IMR-90 (cell line): ENCODE results near the gene NPFF. TPM values are rescaled to one million over a fixed set of nuclear protein-coding genes. Genes with fewer than 3 reads are reported as not detected.

Experiments
- ATAC-seq: fragments of 200-7000 bp; cut with Tn5 transposase; 2 replicates; pipeline ENCODE4 v1.9.1; 2020; ENCODE audit warnings: low read depth, mild to moderate bottlenecking, moderate library complexity
- BruUV-seq: library from RNA; stranded (reverse); fragments of 400-500 nt; replicated peaks from 2 replicates; lab custom pipeline; 2021; lab: Mats Ljungman, UMichigan
- CTCF ChIA-PET: fragments of 300-600 bp; formaldehyde crosslinking; extraction: SDS; loops from one replicate; lab custom pipeline; 2021; ENCODE audit warnings: antibody characterized with exemption; lab: Yijun Ruan, JAX
- POLR2A ChIA-PET: fragments of 300-600 bp; sonication (Branson Sonifier 250); formaldehyde crosslinking; loops from one replicate; lab custom pipeline; 2022; ENCODE audit warnings: antibody characterized with exemption; ENCODE audit not compliant: unreplicated experiment; lab: Charles Lee
- DNase-seq: peaks from one replicate; pipeline ENCODE4 v3.0.0; 2013
- H2AFZ ChIP-seq: replicated peaks from 2 replicates; pipeline ENCODE3; 2013; ENCODE audit warnings: low read length, mild to moderate bottlenecking; ENCODE audit not compliant: poor library complexity
- H2AK5ac ChIP-seq: 2 replicates; pipeline ENCODE4 v1.6.1; 2013; ENCODE audit warnings: low read depth, low read length, inconsistent platforms
- H2AK9ac ChIP-seq: replicated peaks from 2 replicates; pipeline ENCODE3; 2013; ENCODE audit warnings: mild to moderate bottlenecking, low read depth, low read length, moderate library complexity; ENCODE audit not compliant: poor library complexity
- H2BK120ac ChIP-seq: 2 replicates; pipeline ENCODE4 v1.6.1; 2013; ENCODE audit warnings: low read depth, low read length, inconsistent platforms
- H2BK15ac ChIP-seq: 3 replicates; pipeline ENCODE4 v1.6.1; 2013; ENCODE audit warnings: low read depth, low read length, inconsistent platforms
- H2BK20ac ChIP-seq: 2 replicates; pipeline ENCODE4 v1.6.1; 2013; ENCODE audit warnings: low read depth, mild to moderate bottlenecking, inconsistent platforms, low read length, moderate library complexity
- H2BK5ac ChIP-seq: 2 replicates; pipeline ENCODE4 v1.6.1; 2013; ENCODE audit warnings: mild to moderate bottlenecking, low read depth, low read length, inconsistent platforms; ENCODE audit not compliant: poor library complexity, severe bottlenecking
- H3K14ac ChIP-seq: replicated peaks from 2 replicates; pipeline ENCODE4 v1.6.1; 2013; ENCODE audit warnings: low read depth, low read length, inconsistent platforms
- H3K18ac ChIP-seq: 2 replicates; pipeline ENCODE4 v1.6.1; 2013; ENCODE audit warnings: low read depth, low read length, control low read depth
- H3K23ac ChIP-seq: 2 replicates; pipeline ENCODE4 v1.6.1; 2013; ENCODE audit warnings: low read depth, low read length, inconsistent platforms
- H3K27ac ChIP-seq: 2 replicates; pipeline ENCODE4 v1.5.1; 2013; ENCODE audit warnings: mild to moderate bottlenecking, control low read depth, low read length; ENCODE audit not compliant: insufficient read depth
- H3K27me3 ChIP-seq: 2 replicates; pipeline ENCODE4 v1.6.1; 2013; ENCODE audit warnings: low read length; ENCODE audit not compliant: control insufficient read depth, insufficient read depth
- H3K36me3 ChIP-seq: 2 replicates; pipeline ENCODE4 v1.6.1; 2013; ENCODE audit warnings: low read length, mixed read lengths; ENCODE audit not compliant: control insufficient read depth, insufficient read depth
- H3K4ac ChIP-seq: 2 replicates; pipeline ENCODE4 v1.6.1; 2013; ENCODE audit warnings: low read depth, low read length, inconsistent platforms
- H3K4me1 ChIP-seq: 2 replicates; pipeline ENCODE4 v1.6.1; 2013; ENCODE audit warnings: low read length, mixed read lengths; ENCODE audit not compliant: control insufficient read depth, insufficient read depth
- H3K4me2 ChIP-seq: 2 replicates; pipeline ENCODE4 v1.6.1; 2013; ENCODE audit warnings: low read depth, mild to moderate bottlenecking, control low read depth, low read length, moderate library complexity
- H3K4me3 ChIP-seq: 2 replicates; pipeline ENCODE4 v1.5.1; 2013; ENCODE audit warnings: low read depth, mild to moderate bottlenecking, control low read depth, low read length, moderate library complexity; ENCODE audit not compliant: insufficient read depth
- H3K56ac ChIP-seq: 2 replicates; pipeline ENCODE4 v1.6.1; 2013; ENCODE audit warnings: low read length, inconsistent platforms; ENCODE audit not compliant: insufficient read depth; ENCODE audit errors: extremely low read depth
- H3K79me1 ChIP-seq, 2 experiments: 2 replicates each; pipeline ENCODE4 v1.6.1; 2013; ENCODE audit warnings: low read length in 2 of 2, inconsistent platforms in 1 of 2, low read depth in 1 of 2
- H3K9ac ChIP-seq: 2 replicates; pipeline ENCODE4 v1.6.1; 2013; ENCODE audit warnings: low read depth, low read length, control low read depth
- H3K9me1 ChIP-seq: 2 replicates; pipeline ENCODE4 v1.6.1; 2013; ENCODE audit warnings: low read length, inconsistent platforms; ENCODE audit not compliant: insufficient read depth
- H3K9me3 ChIP-seq: 2 replicates; pipeline ENCODE4 v1.6.1; 2013; ENCODE audit warnings: low read length; ENCODE audit not compliant: control insufficient read depth, insufficient read depth
- H4K20me1 ChIP-seq: 2 replicates; pipeline ENCODE4 v1.6.1; 2013; ENCODE audit warnings: low read length, inconsistent platforms; ENCODE audit not compliant: insufficient read depth
- H4K5ac ChIP-seq: 2 replicates; pipeline ENCODE4 v1.6.1; 2013; ENCODE audit warnings: mild to moderate bottlenecking, low read depth, low read length, control low read depth
- H4K8ac ChIP-seq, 2 experiments: 2 replicates each; pipeline ENCODE4 v1.6.1; 2013; ENCODE audit warnings: low read depth in 2 of 2, low read length in 2 of 2, control low read depth in 1 of 2, inconsistent platforms in 1 of 2
- H4K91ac ChIP-seq: 2 replicates; pipeline ENCODE4 v1.6.1; 2013; ENCODE audit warnings: low read depth, low read length, inconsistent platforms; ENCODE audit not compliant: insufficient read depth
- BHLHE40 ChIP-seq: fragments of 150-350 bp; IDR thresholded peaks from 2 replicates; pipeline ENCODE4 v1.6.1; 2016; ENCODE audit warnings: mild to moderate bottlenecking, low read depth, low read length
- CEBPB ChIP-seq: IDR thresholded peaks from 2 replicates; pipeline ENCODE4 v1.6.1; 2012; ENCODE audit warnings: low read depth, low read length, improper control_type of control experiment
- CHD1 ChIP-seq: IDR thresholded peaks from 2 replicates; pipeline ENCODE4 v1.6.1; 2012; ENCODE audit warnings: low read depth, low read length, improper control_type of control experiment
- FOS ChIP-seq: fragments of 150-350 bp; IDR thresholded peaks from 2 replicates; pipeline ENCODE4 v1.6.1; 2016; ENCODE audit warnings: low read depth, low read length
- RAD21 ChIP-seq: IDR thresholded peaks from 2 replicates; pipeline ENCODE4 v1.6.1; 2012; ENCODE audit warnings: low read length, improper control_type of control experiment
- RCOR1 ChIP-seq: IDR thresholded peaks from 2 replicates; pipeline ENCODE4 v1.6.1; 2012; ENCODE audit warnings: mild to moderate bottlenecking, low read length, improper control_type of control experiment; ENCODE audit not compliant: insufficient replicate concordance
- RFX5 ChIP-seq: IDR thresholded peaks from 2 replicates; pipeline ENCODE4 v1.8.0; 2012; ENCODE audit warnings: low read depth, mild to moderate bottlenecking, low read length, moderate library complexity
- WGBS, 2 experiments: methylation state at CpG; one replicate each; pipeline versions ENCODE4 v1.1.5 to v1.1.7; 2013; ENCODE audit warnings: missing lambda C conversion rate in 2 of 2; ENCODE audit not compliant: insufficient read length in 1 of 2; ENCODE audit errors: extremely low coverage in 2 of 2; 5-methylcytosine and 5-hydroxymethylcytosine counted together
- dilution Hi-C: fragments of 300-500 bp; cut with HindIII; formaldehyde crosslinking; loops from one replicate; pipeline ENCODE4 v1.14.3; 2018; ENCODE audit warnings: low sequenced_read_pairs; ENCODE audit not compliant: unreplicated experiment
- in situ Hi-C: fragments of 300-500 bp; cut with MboI; formaldehyde crosslinking; loops from 3 replicates; pipeline ENCODE4 v1.14.3; 2019; ENCODE audit warnings: low sequenced_read_pairs, inconsistent platforms, mixed read lengths
- intact Hi-C: fragments of 100-400 bp; cut with micrococcal nuclease; formaldehyde crosslinking; loops from 2 replicates; pipeline ENCODE4 v1.10.0; 2022
- polyA plus RNA-seq, 3 experiments: library from polyadenylated mRNA; depleted of rRNA; stranded (reverse); fragments of >200 nt; gene quantifications; 2 replicates each; pipeline ENCODE4 v1.2.3, GENCODE V29; 2012; ENCODE audit warnings: low replicate concordance in 1 of 3
- total RNA-seq: library from RNA; depleted of rRNA; stranded (reverse); fragments of >200 nt; gene quantifications from 2 replicates; pipeline ENCODE4 v1.2.3, GENCODE V29; 2012
- TF ChIP-seq, protein P1 (sequence below): conservative IDR thresholded peaks from 2 replicates; pipeline ENCODE4 v1.5.1; 2012; ENCODE audit warnings: mild to moderate bottlenecking, low read depth, low read length, improper control_type of control experiment

Gene NPFF
- total and polyA plus RNA-seq, 2 of the 4 experiments (the other 2 are of a cell fraction), result not detected

DNA sequence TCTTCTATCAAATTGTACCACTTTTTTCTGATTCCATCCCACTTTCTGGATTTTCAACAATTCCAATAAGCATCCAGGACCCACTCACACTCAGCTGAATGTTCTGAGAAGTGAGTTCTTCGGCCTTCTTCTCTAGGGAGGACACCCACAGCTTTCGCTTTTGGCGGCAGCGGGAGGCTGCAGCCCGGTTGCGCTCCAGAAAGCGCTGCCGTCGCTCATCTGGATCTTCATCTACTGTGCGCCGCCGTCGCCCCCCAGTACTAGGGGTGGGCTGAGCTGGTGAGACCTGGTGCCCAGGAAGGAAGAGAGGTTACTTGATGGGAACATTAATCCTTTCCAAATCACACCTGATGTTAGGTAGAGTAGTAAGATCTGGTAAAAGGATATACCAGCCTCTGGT, 17.2 kb upstream of the NPFF start:
- Histone ChIP-seq H2AK5ac (no peak overlapping the region), H3K9me3 (no peaks in the 10 kb centered on the region), H3K4me1 (peaks cover 2% of the 10 kb centered on the region; the same call in 1 of the 2 replicates), H4K20me1 (no peaks in the 10 kb centered on the region; the same call in 1 of the 2 replicates), H2BK15ac (no peak overlapping the region), H3K36me3 (peaks cover 28% of the 10 kb centered on the region), H3K56ac (no peak overlapping the region), H4K5ac (no peak overlapping the region), H3K14ac (no peak overlapping the region), H3K18ac (no peak overlapping the region), H3K9me1 (no peaks in the 10 kb centered on the region), H2BK120ac (no peak overlapping the region), H3K23ac (no peak overlapping the region), H2BK5ac (no peak overlapping the region), H4K91ac (no peak overlapping the region), H3K27me3 (no peaks in the 10 kb centered on the region), H2BK20ac (no peak overlapping the region), H3K27ac (no peak overlapping the region), H3K79me1 (peaks cover 0 to 3% of the 10 kb centered on the region in 2 experiments; a peak in 1 of 4 replicates), H2AFZ (no peak overlapping the region), H3K4me3 (no peak overlapping the region), H3K9ac (no peak overlapping the region), H4K8ac (no peak overlapping the region), H3K4me2 (no peak overlapping the region), H3K4ac (no peak overlapping the region), H2AK9ac (no peak overlapping the region)
- 90% methylated on average over 2 of the region's 13 CpGs; no CpG with 5 or more reads in 1 of the 2 experiments for WGBS, 2 experiments
- TF ChIP-seq RAD21 (no peak), FOS (no peak), CHD1 (no peak), BHLHE40 (no peak), CEBPB (no peak), RFX5 (no peak), RCOR1 (no peak)
- TF ChIP-seq, protein P1, sequence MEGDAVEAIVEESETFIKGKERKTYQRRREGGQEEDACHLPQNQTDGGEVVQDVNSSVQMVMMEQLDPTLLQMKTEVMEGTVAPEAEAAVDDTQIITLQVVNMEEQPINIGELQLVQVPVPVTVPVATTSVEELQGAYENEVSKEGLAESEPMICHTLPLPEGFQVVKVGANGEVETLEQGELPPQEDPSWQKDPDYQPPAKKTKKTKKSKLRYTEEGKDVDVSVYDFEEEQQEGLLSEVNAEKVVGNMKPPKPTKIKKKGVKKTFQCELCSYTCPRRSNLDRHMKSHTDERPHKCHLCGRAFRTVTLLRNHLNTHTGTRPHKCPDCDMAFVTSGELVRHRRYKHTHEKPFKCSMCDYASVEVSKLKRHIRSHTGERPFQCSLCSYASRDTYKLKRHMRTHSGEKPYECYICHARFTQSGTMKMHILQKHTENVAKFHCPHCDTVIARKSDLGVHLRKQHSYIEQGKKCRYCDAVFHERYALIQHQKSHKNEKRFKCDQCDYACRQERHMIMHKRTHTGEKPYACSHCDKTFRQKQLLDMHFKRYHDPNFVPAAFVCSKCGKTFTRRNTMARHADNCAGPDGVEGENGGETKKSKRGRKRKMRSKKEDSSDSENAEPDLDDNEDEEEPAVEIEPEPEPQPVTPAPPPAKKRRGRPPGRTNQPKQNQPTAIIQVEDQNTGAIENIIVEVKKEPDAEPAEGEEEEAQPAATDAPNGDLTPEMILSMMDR, result no peak
- in situ Hi-C loops (no loop called here), dilution Hi-C loops (no loop called here), intact Hi-C loops (no loop called here)
- CTCF ChIA-PET, result no interaction called here
- no peak for DNase-seq
- no TSS peak for BruUV-seq
- ATAC-seq, result no peak
- POLR2A ChIA-PET, result no interaction called here
